ENCODE measurements around the gene ADIRF.

Gene ADIRF

GRCh38 chr10:86957471-86958115, 10.7 kb upstream of the ADIRF start, which contains the start of gene MMRN2:
Gene MMRN2 (minus strand): TSS chr10:86957615. CDS start chr10:86957541, 74 bp downstream.
- no peak for TF ChIP-seq CTCF (conservative IDR thresholded peaks at IDR 0.05; ENCODE audit: low read depth)
- POLR2A ChIA-PET (ENCODE audit: low non-redundant PET) = no interaction called here
- CTCF ChIA-PET = interaction anchor here (0.6 to 2.1 kb wide), 3 partner anchors 9 to 18 kb away, joined by 5 to 8 read pairs (median 7); no protein-coding TSS in a partner anchor
- peak within 1 kb of the TSS; percentile 83 for H3K27ac ChIP-seq
- DNase-seq (ENCODE audit: low spot score) = no peak

GRCh38 chr10:86958116-86958900, 10.0 kb upstream of the ADIRF start, which contains the start of gene SNCG:
Gene SNCG (plus strand): TSS chr10:86958599. CDS start chr10:86958698, 99 bp downstream.
- POLR2A ChIA-PET (ENCODE audit: low non-redundant PET) = interaction anchor here (0.7 to 1.7 kb wide), 4 partner anchors 10 to 201 kb away, joined by 3 to 18 read pairs (median 4); partner anchors contain the start of gene ADIRF
- peak; percentile 51 for DNase-seq (ENCODE audit: low spot score)
- CTCF ChIA-PET = interaction anchor here (0.6 to 2.7 kb wide), 4 partner anchors 9 to 20 kb away, joined by 5 to 23 read pairs (median 8); no protein-coding TSS in a partner anchor
- peak within 1 kb of the TSS; percentile 83 for H3K27ac ChIP-seq
- TF ChIP-seq CTCF (conservative IDR thresholded peaks at IDR 0.05; ENCODE audit: low read depth) = no peak

- ChIA-PET CTCF (interaction anchor here (0.5 to 2.7 kb wide), 7 partner anchors 8 to 1017 kb away, joined by 3 to 23 read pairs (median 7); partner anchors contain the start of gene ADIRF), POLR2A (ENCODE audit: low non-redundant PET) (interaction anchor here (0.7 to 1.7 kb wide), 4 partner anchors 10 to 202 kb away, joined by 3 to 18 read pairs (median 4); partner anchors contain the start of gene ADIRF)
- H3K27ac ChIP-seq = peak overlapping the region; percentile 83
- no peak for TF ChIP-seq CTCF (conservative IDR thresholded peaks at IDR 0.05; ENCODE audit: low read depth)
- peak; percentile 94 for DNase-seq (ENCODE audit: low spot score)
Measured at GRCh38 chr10:86958901-86959736, 9.2 kb upstream of the ADIRF start.

- H3K27ac ChIP-seq = peak overlapping the region; percentile 83
- ChIA-PET CTCF (interaction anchor here (0.5 to 2.7 kb wide), 9 partner anchors 7 to 1017 kb away, joined by 3 to 23 read pairs (median 7); partner anchors contain the start of gene ADIRF), POLR2A (ENCODE audit: low non-redundant PET) (interaction anchor here (1.2 to 1.7 kb wide), 2 partner anchors 9 to 10 kb away, joined by 3 to 18 read pairs; partner anchors contain the start of gene ADIRF)
- DNase-seq (ENCODE audit: low spot score) = no peak
- no peak for TF ChIP-seq CTCF (conservative IDR thresholded peaks at IDR 0.05; ENCODE audit: low read depth)
Measured at GRCh38 chr10:86959737-86960002, 8.6 kb upstream of the ADIRF start.

GRCh38 chr10:86960003-86960862, 8.0 kb upstream of the ADIRF start:
- DNase-seq (ENCODE audit: low spot score) = peak; percentile 68
- ChIA-PET CTCF (interaction anchor here (0.5 to 2.7 kb wide), 17 partner anchors 10 to 1018 kb away, joined by 3 to 23 read pairs (median 5); partner anchors contain the start of gene ADIRF), POLR2A (ENCODE audit: low non-redundant PET) (interaction anchor here (0.9 to 1.2 kb wide), 4 partner anchors 10 to 250 kb away, joined by 3 to 8 read pairs (median 4); partner anchors contain the start of gene BMPR1A)

More at GRCh38 chr10:86960003-86960862, 8.0 kb upstream of the ADIRF start:
- TF ChIP-seq CTCF (conservative IDR thresholded peaks at IDR 0.05; ENCODE audit: low read depth) = peak; percentile 67; the same call in 1 of the 2 replicates
- H3K27ac ChIP-seq = peak overlapping the region; percentile 83
